OCI-LY3 (cell line): Measurements from ENCODE around the gene CFAP77.

ENCODE experiments used
- CTCF ChIP-seq: fragments of 200-600, 300-600 bp; sonication (generic); IDR thresholded peaks from 2 replicates; pipeline ENCODE4 v1.5.1; 2014; ENCODE audit warnings: antibody characterized with exemption, low read length, low read depth
- EZH2phosphoT487 ChIP-seq: fragments of 200-600 bp; shearing (Covaris generic); IDR thresholded peaks from 2 replicates; pipeline ENCODE4 v1.6.1; 2018; ENCODE audit warnings: antibody characterized with exemption, mixed run types, low read depth

GRCh38 chr9:132498531-132499210, 88.7 kb downstream of the CFAP77 start:
- TF ChIP-seq CTCF (no peak), EZH2phosphoT487 (no peak)
